HG03280 (cell line): ENCODE measurements around the gene YWHAB.

Source experiments
- ATAC-seq: cut with Tn5 transposase; IDR thresholded peaks from one replicate; pipeline ENCODE4 v1.9.1; 2021; ENCODE audit warnings: mild to moderate bottlenecking, moderate library complexity; ENCODE audit not compliant: unreplicated experiment

The YWHAB gene

DNA sequence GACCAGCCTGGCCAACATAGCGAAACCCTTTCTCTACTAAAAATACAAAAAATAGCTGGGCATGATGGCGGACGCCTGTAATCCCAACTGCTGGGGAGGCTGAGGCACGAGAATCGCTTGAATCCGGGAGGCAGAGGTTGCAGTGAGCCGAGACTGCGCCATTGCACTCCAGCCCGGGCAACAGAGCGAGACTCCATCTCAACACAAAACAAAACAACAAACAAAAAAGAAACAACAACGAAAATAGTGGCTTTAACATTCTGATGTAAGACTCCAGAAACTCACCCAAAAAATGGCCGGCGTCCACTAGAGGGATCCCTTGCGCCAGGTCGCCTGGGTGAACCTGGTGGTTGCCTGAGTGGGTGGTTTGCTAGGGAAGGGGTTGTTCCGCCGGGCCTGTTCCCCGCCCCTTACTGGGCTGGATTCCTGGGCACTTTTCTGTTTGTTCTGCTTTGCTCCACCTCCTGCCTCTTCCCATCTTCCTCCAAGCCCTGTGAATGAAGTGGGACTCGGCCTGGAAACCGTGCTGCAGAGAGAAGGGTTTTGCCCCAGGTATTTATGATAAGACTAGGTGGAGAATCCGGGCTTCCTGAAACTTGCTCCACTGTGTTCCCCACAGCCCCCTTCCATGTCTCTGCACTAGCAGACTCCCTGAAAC lies 25.9 kb downstream of the YWHAB start:
- ATAC-seq: no peak

DNA sequence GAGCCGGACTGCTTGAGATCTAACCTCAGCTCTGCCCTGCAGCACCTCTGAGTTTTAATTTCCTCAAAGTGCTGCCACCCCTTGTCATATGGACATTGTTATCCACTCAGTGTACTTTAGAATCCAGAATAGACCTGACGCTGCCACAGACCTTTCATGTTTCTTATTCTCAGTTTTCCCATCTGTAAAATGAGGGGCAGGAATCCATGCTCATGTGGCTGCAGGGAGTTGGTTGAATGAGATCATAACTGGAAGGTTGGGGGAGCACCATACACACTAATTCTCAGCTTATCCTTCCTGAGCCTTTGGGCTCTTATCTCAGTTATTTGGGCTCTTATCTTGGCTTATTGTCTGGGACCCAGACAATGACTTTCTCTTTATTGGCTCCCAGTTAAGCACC lies 26.7 kb downstream of the YWHAB start:
- no peak for ATAC-seq

DNA sequence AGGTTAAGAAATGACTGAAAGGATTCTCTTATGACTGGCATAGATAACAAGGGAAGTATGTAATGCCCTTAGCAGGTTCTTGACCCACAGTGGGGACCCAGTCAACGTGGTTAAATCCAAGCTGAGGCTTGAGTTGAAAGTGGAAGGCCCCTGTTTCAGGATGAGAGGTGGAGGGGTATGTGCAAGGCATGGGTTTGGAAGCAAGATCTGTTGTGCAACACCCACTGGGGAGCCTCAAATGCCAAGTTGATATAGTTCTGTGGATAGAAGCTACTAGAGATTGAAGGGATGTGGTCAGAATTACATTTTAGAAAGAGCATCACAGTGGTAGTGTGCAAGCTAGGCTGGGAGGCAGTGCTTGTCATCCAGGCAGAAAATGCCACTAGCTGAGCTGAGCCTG lies 29.4 kb downstream of the YWHAB start:
- ATAC-seq: no peak

DNA sequence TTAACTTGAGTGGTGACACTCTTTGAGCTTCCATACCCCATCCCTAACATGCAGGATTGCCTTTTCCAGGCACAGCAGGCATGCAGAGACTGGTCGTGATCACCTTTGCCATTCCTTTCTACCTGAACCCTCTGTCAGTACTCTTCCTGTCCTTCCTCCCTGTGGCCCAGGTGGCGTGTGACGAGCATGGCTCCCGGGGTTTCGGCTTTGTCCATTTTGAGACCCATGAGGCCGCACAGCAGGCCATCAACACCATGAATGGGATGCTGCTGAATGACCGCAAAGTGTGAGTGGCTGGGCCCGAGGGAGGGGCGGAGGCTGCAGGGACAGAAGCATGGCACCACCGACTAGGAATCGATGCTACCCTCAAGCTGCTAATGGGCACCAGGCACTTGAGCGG lies 31.1 kb downstream of the YWHAB start:
- no peak for ATAC-seq

DNA sequence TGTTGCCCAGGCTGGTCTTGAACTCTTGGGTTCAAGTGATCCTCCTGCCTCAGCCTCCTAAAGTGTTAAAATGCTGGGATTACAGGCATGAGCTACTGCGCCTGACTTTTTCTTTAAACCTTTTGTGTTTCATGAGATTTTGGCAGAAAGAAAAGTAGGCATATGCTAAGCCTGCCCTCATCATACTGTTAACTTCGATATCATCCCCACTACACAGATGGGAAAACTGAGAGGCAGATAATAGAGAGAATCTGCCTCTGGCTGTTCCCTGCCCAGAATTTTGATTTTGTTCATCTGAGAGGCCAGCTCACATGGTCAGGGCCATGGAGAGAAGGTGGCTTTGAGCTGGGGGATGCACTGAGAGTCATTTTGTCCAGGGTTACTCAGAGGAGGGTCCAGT lies 31.9 kb downstream of the YWHAB start:
- ATAC-seq: no peak

DNA sequence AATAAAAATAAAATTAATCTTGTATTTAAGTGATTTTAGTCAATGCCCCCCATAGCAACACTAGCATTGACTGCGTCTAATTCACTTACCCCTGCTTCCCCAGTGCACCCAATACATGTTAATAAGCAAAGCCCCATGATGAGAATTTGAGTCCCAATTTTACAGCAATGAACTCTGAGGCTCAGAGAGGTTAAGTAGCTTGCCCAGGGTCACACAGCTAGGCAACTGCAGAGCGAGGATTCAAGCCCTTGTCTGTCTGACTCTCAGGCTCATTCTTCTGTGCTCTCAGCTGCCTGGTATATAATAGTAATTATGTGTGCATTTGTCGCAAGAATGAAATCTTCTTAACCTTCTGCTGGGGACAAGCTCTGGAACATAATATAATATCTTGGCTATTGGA lies 32.8 kb downstream of the YWHAB start:
- ATAC-seq: no peak

DNA sequence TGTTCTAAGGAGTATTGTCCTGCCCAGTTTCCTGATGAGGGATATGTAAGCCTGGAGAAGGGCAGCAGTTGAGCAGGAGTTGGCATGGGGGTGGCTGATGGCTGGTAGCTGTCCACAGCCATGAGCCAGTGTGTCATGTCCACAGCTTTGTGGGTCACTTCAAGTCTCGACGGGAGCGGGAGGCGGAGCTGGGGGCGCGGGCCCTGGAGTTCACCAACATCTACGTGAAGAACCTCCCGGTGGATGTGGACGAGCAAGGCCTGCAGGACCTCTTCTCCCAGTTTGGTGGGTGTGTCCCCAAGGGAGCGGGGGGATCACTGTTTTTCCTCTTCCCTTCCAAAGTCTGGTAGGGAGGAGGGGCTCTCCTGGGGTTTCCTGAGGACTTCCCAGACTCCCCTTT lies 33.3 kb downstream of the YWHAB start:
- no peak for ATAC-seq

DNA sequence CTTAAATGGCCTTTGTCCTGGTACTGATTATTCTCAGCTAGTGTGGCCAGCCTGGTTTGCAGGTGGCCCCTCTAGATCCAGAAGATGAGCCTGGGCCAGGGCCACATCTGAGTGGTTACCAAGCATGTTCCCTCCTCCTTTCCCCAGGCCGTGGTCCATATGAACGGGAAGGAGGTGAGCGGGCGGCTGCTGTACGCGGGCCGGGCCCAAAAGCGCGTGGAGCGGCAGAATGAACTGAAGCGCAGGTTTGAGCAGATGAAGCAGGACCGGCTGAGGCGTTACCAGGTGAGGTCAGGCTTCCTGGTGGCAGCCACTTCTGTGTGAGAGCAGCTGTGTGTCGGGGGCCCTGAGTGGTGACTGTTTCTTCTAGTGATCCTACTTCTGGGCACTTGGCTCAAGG lies 35.9 kb downstream of the YWHAB start:
- no peak for ATAC-seq

DNA sequence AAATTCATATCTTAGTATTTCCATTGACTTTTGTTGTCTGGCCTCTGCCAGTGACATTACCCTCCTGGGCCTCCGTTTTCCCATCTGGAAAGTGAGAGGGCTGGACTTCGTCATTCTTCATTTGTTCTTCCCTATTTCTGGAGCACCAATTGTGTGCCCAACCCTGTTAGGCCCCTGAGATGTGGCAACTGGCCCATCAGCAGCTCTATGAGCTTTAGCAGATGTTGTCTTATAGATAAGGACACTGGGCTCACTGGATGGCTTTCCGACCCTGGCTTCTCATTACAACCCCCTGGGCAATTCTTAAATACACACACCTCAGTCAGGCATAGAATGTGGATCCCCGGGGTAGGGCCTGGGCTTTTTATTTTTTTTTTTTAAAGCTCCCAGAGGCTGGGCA lies 39.0 kb downstream of the YWHAB start:
- no peak for ATAC-seq

DNA sequence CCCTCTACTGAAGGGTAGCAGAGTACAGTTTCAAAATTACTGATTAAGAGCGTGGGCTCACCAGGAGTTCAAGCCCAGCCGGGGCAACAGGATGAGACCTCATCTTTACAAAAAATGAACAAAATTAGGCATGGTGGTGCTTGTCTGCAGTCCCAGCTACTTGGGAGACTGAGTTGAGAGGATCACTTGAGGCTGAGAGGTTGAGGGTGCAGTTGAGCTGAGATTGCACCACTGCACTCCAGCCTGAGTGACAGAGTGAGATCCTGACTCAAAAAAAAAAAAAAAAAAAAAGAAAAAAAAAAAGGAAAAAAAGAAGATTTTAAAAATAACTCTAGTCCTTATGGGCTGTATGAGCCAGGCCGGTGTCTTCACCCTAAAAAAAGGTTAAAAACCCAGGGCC lies 43.1 kb downstream of the YWHAB start:
- ATAC-seq: no peak

DNA sequence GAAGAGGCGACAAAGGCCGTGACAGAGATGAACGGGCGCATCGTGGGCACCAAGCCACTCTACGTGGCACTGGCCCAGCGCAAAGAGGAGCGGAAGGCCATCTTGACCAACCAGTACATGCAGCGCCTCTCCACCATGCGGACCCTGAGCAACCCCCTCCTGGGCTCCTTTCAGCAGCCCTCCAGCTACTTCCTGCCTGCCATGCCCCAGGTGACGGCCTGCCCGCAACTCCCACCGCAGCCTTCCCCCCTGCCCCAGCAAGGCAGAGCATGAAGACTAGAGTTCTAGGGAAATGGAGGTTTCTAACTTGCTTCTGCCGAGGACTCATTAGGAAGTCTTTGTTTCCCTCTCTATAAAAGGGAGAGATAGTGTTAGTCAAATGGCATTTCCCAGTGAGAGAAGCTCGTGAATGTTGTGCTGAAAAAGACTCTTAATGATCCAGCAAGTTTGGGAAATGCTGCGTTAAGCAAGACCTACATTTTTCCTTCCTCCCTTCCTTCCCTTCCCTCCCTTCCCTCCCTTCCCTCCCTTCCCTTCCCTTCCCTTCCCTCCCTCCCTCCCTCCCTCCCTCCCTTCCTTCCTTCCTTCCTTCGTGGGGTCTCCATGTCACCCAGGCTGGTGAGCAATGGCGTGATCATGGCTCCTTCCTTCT lies 45.1 kb downstream of the YWHAB start:
- ATAC-seq: no peak

DNA sequence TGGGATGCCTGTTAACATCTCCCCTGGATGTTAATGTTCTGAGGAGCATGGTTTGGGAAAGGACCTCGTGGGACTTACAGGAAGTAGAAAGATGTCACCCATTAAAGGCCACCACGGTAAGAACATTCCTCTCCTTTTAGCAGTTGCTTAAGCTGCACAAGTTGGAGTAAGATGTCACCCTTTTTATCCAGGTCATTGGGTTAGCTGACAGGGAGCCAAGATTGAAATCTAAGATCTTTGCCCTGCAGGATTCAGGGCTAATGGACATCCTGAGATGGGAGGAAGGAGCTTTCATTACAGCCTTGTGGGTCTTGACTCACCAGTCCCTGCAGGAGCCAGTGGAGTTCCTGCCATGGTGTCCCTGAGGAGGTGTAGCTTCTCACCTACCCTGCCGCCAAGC lies 46.4 kb downstream of the YWHAB start:
- no peak for ATAC-seq

DNA sequence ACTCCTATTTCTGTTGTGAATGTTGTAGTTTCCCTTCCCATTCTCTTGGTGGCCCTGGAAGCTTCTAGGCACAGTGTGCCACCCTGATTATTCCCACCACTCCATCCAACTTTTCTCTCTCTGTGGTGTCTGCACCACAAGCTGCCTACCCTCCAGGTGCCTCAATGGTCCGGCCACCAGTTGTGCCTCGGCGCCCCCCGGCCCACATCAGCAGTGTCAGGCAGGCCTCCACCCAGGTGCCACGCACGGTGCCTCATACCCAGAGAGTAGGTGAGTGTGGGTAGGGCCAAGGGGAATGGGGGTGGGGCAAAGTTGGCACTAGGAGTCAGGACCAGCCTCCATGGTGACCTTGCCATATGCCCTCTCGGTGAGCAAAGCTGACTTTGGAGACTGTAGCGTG lies 47.4 kb downstream of the YWHAB start:
- ATAC-seq: no peak

DNA sequence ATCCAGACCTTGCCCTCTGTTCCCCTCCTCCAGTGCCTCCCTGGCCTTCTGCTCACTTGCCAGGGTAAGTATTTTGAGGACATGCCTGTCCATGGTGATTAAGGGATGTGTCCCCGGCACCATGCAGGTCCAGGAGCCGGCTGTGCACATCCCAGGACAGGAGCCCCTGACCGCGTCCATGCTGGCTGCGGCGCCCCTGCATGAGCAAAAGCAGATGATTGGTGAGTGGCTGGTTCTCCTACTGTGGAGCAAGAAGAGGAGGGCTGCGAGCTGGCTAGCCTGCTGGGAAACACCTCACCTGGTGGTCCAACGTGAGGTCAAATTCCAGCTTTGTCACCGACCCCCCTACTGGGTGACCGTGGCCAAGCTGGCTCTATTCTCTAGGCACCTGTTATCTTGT lies 51.0 kb downstream of the YWHAB start:
- no peak for ATAC-seq

DNA sequence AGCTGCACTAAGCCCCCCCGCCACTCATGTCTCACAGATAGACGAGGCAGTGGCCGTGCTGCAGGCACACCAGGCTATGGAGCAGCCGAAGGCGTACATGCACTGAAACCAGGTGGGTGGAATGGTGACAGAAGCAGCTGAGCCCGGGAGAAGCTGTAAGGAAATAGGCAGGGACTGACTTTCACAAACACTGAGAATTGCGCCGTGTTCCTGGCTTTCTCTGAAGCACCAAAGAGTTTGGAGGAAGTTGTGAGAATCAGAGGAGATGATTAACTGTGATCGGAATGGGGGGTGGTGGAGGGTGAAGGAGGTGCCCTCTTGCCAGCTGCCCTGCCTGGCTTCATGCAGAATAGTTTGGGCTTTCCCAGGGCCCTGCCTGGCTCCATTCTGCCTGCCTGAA lies 53.1 kb downstream of the YWHAB start:
- no peak for ATAC-seq

DNA sequence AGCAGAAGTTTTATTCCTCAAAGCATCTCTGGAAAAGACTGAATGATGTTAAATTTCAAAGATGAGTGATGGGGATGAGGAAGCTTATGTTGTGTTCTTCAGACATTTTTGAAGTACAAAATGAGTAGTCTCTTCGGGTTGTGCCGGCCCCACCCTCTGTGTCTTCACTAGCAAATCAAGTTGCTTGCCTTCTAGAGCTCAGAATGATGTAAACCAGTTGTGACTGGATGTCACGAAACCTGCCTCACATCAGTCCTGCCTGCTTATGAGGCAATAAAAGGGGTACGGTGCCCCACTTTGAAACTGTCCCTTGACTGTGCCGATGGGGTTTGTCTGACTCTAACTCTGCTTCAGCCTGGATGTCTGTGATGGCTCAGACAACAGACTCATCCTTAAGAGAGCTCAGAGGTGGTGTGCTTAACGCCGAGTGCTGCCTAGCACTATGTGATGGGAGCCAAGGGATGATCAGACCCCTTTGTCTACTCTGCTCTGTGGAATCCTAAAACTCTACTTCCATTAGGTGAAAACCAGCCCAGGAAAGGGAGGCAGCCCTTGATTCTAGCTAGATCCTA lies 55.7 kb downstream of the YWHAB start:
- no peak for ATAC-seq

DNA sequence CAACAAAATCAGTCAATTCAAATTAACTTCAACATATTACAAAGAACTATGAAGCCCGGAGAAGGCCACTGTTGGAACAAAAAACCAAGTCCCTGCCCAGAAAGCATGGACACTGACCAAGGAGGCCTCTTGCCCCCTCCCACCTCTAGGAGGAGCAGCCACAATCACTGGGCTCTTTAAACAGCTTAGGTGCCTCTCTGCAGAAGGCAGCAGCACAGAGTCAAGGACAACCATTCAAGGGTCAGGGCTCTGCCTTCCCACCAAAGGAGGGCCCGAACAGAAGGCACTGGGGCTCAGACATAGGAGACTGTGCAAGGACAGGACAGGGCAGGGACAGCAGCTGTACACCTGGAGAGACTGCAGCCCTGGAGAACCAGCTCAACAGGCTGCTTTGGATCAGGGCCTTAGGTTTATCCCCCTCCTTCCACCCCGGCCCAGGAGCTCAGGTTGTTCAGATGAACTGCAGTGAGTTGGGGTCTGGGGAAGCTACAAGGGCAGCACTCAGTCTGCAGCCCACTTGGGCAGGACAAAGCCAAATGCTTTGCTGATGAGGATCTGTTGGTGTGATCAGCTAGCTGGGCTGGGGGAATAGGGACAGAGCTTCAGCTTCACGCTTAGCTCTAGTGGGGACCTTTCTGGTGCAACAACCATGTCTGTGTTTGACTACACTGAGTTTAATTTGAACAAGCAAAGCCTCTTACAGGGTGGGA lies 56.9 kb downstream of the YWHAB start:
- ATAC-seq: no peak

DNA sequence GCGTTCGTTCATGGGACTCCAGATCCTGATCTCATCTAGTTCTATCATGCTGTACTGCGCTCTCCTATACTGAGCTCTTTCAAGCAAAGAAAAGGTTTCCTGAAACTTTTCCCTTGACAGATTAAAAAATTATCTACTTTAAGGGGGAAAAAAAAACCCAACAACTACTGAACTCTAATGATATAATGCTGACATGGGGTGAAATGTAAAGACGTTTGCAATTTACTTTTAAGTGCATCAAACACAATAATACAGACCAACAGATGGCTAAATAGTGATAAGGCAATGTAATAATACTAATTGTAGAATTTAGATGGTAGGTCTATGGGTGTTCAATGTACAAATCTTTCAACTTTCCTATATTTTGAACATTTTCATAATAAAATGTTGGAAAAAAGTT lies 58.3 kb downstream of the YWHAB start:
- no peak for ATAC-seq

DNA sequence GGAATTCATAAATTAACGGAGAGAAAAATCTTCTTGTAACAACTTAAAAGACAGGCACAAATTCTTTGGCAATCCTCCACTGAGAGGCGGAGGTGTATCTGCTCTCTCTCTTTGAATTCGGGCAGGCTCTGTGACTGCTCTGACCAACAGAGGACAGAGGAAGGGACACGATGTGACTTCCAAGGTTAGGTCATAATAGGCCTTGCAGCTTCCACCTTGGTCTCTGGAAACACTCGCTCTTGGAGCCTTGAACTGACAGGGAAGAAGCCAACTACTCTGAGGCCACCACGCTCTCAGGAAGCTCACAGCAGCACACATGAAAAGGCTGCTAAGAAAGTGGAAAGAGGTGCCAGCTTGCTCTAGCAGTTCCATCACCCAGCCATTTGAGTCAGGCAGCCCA lies 59.8 kb downstream of the YWHAB start:
- ATAC-seq: no peak

DNA sequence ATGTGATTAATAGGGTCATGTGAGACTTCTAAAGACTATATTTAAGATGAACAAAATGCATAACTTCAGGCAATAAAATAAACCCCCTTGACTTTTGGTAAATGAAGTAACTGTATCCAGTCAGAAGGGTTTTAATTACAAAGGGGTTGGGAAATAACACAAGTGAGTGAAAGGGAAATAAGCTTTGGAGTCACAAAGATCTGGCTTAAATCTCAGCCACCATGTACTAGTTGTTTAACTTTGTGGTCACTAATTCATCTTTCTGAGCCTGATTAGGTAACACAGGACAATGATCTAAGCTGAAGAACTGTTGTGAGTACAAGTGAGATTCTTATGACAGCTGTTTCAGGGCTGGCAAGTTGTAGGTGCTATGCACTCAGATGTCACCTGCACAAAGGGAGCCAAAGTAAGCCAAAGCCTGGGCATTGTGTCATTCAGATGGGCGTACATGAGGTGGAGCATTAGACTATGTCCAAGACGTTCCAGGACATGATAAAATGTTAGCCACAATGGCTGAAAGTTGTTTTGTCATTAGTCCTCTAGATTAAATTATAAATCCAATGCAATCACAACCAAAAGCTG lies 60.9 kb downstream of the YWHAB start:
- ATAC-seq: no peak

DNA sequence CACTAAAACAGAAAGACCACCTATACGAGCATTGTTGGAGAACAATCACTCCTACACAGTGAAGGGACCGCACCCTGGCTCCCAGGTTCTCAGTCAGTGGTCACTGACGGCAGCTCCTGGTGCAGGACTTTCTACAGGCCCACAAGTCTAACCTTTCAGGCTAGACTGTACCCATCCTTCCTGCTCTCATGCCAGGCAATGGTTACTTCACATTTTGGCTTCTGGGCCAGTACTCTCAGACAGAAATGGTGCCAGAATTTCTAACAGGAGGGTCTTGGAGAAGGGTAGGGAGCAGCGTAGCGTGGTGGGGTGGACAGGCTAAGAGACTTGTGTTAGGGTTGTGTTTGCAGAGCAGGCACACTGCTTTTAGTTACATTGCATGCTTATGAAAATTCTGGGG lies 62.6 kb downstream of the YWHAB start:
- no peak for ATAC-seq

DNA sequence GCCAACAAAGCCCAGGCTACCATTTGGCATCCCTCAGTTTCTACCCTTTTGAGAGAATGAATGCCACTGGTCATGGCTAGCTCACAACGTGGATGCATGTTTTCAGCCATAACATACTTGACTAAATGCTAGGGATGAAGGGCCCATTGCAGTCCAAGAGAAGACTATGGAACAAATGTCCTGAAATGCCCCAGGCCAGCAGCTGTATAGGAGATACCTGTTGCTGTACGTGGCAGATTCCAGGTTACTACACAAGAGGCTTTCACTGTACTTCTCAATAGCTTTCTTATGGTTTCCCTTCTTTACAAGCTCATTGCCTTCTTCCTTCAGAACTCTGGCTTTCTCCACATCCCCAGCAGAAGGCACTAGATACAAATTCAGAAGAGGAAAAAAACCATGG lies 63.0 kb downstream of the YWHAB start:
- ATAC-seq: no peak
